ENCODE data around the gene KMT5B.

GRCh38 chr11:68201492-68201891, 11.6 kb downstream of the KMT5B start:
- TF ChIP-seq, protein P1, sequence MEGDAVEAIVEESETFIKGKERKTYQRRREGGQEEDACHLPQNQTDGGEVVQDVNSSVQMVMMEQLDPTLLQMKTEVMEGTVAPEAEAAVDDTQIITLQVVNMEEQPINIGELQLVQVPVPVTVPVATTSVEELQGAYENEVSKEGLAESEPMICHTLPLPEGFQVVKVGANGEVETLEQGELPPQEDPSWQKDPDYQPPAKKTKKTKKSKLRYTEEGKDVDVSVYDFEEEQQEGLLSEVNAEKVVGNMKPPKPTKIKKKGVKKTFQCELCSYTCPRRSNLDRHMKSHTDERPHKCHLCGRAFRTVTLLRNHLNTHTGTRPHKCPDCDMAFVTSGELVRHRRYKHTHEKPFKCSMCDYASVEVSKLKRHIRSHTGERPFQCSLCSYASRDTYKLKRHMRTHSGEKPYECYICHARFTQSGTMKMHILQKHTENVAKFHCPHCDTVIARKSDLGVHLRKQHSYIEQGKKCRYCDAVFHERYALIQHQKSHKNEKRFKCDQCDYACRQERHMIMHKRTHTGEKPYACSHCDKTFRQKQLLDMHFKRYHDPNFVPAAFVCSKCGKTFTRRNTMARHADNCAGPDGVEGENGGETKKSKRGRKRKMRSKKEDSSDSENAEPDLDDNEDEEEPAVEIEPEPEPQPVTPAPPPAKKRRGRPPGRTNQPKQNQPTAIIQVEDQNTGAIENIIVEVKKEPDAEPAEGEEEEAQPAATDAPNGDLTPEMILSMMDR (IDR thresholded peaks at IDR 0.05), result no peak
- TF ChIP-seq POLR2A (IDR thresholded peaks at IDR 0.05) (no peak), EP300 (IDR thresholded peaks at IDR 0.05) (no peak)

Measured in sigmoid colon (tissue), 4 donors.